ENCODE measurements around the gene LPP.

LPP gene

DNA sequence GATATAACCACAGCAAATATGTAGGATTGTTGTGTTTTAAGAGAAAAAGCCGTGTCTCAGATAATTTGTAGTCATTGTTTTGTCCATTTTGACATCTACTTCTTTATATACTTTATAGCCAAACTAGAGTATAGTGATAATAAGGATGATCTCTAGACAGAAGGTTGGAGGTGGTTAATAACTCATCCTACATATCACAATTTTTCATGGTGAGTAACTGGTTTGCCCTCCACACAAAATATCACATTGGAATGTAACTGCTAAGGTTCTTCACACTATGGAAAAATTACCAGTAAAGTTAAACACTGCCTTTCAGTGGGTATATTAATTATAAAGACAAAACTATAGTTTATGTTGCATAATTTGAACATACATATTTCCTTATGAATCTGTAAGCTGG is 380.7 kb downstream of the LPP start:
- DNase-seq, result no peak

DNA sequence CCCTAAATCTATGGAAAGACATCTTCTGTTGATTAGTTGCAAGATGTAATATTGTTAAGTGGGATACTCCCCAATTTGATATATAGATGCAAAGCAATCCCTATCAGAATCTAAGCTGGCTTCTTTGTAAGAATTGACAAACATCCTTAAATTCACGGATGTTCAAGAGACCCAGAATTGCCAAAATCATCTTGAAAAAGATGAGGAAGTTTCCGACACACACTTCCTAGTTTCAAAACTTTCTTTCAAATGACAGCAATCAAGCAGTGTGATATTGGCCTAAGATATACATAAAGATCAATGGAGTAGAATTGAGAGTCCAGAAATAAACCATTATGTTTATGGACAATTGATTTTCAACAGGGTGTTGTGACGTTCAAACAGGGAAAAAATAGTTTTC is 383.6 kb downstream of the LPP start:
- no peak for DNase-seq

DNA sequence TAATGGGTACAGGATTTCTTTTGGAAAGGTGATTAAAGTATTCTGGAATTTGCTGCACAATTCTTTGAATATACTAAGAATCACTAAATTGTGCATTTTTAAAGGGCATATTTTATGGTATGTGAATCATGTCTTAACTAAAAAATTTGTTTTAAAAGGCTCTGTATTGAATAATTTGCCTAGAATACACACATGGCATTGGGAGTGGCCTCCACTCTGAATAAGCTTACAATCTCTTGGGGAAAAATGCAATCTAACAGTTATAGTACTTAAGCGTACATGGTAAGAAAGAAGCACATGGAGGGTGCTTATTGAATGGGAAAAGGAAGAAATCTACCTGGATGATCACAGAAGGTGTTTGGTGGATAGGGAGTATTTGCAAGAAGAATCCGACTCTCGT is 385.1 kb downstream of the LPP start:
- no peak for DNase-seq

DNA sequence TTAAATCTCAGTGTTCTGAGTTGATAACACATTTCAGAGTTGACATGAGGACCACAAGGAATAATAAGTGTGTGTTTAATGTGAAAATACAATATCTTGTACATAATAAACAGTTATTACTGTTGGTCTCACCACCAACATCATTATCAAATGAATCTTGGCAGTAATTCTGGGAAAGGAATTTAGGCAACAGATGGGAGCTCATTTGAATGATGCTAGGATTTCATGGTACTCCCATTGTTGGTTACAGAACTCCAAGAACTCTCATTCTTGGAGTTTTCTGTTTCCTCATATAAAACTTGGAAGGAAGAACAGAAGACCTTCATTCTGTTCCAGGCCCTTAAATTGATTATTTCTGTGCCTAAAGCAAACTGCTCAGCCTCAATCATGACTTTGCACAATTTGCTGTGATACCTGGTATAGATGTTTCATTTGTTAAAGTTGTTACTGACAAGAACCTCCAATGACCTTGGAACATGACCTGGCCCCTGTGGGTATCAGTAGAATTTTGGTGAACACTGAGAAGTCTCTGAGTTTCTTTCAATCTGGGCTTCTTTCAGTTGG is 385.8 kb downstream of the LPP start:
- no peak for DNase-seq

DNA sequence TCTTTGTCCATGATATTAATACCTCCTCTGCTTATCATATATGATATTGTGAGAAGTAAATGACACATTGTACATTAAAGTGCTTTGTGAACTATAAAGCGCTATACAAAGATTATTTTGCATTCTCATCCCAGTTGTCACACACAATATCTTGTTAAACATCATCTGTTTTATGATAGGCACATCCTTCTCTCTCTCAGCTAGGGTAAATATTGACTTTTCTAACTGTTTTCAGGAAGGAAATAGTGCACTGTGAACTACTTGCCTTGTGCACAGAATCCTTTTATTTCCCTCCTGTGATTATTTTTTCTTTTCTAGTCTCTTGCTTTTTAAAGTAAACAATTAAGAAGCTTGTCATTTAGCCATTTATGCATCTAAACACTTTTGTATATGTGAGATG is 388.2 kb downstream of the LPP start:
- DNase-seq, result peak; percentile 29 to 55

DNA sequence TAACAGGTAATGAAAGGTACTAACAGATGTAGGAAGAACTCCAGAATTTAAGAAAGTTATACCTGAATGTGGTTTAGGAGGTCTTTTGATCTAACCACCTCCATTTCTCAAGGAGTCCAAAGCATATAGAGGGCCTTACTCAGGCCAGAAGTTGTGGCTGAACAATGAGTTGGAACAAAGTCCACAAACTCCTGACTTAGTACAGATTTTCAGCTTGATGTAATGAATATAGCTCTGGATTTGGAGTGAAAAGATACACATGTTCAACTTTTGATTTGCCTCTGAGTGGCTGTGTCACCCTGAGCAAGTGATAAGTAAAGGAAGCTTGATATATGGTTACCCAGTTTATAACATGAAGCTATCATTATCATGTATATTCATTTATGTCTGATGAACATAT is 390.1 kb downstream of the LPP start:
- DNase-seq, result no peak

DNA sequence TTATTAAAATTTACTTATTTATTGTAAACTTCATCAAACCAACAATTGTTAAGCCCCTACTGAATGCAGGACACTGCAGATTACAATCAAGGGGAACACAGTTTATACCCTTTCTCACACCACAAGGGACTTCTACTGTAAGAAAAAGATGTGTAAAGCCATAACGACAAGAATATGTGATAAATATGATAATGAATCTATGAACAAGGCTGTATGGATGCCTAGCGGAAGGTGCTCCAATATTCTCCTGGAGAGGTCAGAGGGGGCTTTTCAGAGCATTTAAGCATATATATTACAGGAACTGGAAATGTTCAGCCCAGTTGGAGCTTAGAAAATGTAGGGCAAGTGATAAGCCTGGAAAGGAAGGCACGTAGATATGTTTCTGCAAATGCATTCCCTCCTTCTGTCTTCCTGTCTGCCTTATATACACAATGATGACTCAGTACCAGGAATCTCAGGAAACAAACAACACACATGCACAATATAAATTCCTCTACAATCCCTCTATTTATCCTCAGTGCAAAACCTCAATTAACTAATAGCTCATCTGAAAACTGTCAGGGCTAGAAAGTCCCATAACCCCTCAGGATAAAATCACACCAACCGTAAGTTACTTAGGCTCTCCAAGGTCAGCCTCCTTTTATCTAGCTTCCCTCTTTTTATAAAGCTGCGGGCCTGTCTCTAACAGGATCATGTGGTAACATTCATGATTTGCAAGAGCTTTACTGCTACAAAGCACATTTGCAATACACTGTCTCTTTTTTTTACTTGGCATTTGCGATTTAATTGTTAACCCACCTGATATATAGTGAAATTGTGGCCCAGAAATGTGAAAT is 393.1 kb downstream of the LPP start:
- no peak for DNase-seq

DNA sequence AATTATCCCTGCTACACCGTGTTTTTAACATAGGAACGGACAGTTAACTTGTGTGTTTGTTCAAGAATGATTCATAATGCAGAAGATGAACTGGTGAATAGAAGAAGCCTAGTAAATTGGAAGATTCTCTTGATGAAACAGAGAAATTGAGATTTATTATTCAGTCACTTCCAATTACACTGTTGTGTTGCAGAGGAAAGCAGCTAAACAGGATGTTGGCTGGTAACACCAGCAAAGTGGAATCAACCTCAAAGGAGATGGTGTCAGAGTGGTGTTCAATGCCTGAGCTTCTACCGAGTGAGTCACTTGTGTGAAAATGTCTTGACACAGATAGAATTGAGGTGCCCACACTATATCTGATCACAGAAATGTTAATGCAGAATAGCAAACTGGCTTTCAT is 399.6 kb downstream of the LPP start:
- DNase-seq, result no peak

DNA sequence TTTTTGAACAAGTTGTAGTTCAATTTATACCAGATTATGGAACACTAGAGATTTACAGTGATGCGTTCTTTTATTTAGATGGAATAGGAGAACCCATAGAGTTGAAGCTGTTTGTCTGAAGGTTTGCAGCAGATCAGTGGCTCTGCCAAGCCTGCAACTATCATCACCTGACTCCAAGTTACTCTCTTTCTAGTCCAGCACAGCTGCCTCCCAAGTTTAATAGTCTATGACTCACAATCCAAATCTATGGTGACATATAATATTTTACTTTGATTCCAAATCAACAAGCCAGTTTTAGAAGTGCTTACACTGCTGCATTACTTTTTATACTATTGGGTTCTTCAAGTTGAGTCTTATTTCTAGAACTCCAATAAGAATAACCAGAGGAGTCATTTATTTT is 400.4 kb downstream of the LPP start:
- DNase-seq, result no peak

DNA sequence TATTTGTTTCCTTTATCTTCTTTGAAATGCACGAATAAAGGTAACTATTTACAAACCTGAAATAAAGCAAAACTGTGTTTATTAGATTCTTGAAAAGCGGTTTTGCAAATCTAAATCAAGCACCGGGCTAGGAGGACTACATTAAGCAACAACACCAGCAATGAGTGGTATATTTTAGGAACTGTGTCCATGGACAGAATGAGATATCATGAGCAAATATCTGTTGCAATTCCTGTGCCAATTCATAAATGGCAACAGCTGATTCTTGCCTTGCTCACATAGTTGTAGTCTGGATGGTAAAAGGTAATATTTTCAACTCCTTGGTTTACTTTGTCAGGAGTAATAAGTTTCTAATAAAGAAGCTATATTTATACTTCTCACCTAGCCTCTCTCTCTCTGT is 403.3 kb downstream of the LPP start:
- DNase-seq, result no peak

DNA sequence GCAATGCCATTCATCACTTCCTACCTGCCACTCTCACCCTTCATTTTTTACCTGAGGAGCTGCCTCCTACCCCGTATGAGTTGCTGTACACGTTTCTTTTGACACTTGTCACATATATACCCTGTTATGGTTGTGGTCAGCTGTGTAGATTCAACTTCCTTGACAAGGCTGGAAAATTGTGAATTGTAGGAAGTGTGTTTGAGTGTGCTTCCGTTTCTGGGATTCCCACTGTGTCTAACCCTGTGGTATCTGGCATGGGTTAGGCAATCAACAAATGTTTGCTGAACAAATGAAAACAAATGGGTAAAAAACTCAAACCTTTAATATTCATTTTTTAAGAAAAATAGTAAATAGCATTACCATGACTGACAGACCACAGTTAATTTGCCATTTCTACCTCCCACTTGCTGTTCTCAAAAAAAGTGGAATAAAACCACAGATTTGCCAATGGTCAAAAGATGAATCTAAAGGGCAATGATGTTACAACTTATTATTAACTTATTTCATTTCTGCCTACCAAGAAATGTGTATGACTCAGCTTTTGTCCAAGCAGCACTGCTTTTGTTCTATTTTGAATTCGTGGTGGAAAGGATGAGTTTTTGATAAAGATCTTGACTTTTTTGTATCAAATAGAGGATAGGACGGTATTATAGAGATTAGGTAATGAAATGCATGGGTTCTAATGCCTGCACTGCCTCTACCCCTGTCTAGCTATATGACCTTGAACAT is 404.6 kb downstream of the LPP start:
- no peak for DNase-seq

DNA sequence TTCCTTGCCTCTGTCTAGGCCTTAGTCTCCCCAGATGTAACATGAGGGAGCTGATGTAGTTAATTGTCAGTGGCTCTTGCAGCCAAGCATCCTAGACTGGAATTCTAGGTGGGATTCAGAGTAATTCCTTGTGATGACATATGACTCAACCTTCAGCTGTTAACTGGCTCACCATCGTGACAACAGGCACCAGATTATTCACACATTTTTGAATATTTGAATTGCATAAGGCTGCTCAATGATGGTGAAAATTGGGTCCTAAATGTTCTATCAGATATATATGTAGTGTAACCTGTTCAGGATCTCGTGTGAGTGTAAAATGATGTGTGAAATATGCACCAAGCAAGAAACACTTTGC is 405.1 kb downstream of the LPP start:
- DNase-seq, result no peak

DNA sequence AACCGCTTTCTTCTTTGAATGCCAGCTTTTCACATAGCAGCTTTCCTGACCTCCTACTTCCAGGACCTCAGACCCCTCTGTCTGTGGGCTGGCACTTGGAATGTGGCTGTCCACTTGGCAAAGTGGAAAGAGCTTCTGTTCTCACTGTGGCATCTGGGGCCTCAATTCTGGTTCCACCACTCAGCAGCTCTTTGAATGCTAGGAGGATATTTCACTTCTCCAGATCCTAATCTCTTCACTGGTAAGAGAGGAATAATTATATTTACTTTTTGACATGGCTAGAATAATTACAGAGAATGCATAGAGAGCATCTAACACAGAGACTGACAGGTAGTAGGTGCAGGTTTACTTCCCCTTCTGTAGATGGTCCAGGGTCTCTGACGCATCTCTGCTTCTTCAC is 405.9 kb downstream of the LPP start:
- DNase-seq, result no peak

DNA sequence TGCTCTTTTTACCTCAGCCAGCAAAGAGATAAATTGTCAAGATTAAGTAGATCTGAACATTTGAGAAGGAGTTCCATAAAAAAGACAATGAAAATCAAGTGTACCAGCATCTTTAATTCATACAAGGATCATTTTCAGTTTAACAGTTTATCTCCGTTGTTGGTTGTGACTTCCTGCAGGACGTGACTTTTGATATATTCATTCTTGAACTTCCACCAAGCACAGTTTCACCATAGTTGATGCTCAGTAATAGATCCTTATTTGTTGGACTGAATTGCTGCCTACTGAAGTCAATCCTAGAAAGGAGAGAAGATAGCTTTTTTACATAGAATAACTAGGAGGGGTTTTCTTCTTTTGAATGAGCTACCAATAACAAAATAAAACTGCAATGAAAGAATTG is 408.2 kb downstream of the LPP start:
- no peak for DNase-seq

DNA sequence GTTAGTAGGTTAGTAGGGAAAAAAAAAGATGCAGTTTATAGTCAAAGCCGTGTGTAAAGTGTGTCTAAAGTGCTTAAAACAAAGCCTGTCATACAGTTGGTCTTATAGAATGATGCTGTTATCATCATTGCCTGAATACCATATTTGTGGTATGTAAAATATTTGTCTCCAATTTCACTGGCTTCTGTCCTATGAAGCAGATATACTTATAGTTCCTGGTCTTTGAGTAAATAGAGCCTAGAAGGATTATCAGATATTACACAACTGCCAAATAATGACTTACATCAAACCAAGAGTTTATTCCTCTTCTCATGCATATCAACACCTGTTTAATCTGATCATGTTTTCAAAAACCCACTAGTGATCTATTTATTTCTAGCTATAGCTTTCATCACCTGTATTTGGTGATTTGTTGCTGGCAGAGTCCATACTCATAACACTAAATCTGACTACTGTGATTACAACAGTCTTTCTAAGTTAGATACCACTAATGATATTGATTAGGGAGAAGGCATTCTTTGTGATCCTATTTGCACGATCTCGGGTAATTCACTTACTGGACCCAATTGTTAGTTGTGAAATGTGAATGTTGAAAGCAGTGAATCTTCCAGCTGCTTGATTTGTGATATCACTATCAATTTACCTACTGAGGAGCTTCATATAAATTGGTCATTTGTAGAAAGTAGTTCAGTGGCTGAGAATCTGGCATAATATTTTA is 413.7 kb downstream of the LPP start:
- DNase-seq, result no peak

DNA sequence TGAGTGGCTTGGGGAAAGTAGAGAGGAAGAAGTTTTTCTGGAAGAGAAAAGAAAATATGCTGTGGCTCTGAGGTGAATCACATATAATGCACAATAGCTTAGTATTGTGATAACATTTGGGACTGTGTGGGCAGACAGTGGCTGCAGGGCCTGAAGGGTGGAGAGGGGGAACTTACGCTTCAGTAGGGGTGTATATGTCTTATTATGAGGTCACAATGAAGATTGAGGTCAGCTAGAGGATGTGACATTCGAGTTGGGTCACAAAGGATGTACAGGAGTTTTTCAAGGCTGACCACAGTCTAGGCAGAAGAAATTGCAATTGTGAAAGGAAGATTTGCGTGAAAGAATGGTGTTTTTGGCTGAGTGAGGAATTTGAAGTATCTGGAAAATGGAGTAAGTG is 414.8 kb downstream of the LPP start:
- no peak for DNase-seq

DNA sequence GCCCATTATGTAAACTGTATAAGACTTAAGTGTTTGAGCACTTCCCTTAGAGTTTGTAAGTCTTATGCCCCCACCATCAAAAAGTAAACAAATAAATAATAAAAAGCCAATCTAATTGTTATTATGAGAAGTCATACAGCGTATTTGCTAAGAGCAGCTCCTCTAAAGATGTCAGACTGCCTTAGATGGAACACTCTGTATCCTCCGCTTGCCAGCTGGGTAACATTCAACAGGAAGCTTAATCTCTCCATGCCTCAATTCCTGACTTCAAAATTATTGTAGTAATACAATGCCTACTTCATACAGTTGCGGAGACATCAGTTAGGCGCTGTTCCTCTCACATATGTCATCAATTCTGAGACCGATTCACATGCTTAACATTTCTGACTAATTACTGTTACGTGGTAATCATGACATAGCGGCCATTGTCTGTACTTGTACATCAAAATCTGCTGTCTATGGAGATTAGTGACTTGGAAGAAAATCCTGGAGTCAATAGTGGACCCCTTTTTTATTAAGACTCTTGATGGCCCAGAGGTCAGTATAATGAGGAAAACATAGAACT is 417.7 kb downstream of the LPP start:
- no peak for DNase-seq

DNA sequence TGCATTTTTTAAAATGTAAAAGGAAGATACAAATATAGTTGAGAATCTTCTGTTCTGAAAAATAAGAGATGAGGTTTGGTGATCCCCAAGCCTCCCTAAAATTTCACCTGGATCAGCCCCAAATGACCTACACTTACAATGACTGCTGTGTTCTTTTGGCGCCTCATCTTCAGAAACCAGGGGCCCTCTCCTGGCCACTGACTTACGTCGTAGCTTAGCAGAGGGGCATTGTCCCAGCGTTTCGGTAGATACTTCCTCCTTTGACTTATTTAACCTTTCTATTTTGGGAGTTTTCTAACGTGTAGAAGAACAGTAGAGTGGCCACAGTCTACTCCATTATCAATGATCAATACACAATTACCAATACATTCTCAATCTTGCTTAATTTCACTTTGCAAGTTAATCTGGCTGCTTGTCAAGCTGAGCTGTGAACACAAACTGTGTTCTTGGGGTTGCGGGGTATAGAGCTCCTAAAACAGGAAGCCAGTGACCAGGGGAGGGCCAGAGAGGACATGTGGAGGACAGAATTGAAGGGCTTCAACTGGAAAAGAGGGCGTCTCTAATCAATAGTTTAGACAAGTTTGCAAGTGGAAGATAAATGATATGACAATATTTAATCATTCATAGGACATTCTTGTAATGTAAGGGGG is 419.5 kb downstream of the LPP start:
- no peak for DNase-seq

DNA sequence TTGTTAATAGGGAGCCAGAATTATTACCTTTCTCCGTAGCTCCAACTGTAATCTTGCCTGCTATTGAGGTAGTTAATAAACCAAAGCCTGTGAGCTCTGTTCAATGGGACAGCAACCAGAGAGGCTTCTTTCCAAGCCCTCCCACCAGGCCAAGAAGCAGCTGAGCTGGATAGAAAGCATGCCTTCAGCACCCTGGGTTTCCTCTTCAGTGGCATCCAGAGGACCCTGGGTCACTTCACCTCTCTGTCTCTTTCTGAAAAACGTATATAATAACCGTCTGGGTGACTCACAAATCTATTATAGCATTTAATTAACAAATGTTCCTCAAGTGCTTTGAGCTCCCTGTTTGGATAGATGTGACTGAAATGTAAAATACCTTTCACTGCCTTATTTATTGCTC is 420.0 kb downstream of the LPP start:
- DNase-seq, result no peak

DNA sequence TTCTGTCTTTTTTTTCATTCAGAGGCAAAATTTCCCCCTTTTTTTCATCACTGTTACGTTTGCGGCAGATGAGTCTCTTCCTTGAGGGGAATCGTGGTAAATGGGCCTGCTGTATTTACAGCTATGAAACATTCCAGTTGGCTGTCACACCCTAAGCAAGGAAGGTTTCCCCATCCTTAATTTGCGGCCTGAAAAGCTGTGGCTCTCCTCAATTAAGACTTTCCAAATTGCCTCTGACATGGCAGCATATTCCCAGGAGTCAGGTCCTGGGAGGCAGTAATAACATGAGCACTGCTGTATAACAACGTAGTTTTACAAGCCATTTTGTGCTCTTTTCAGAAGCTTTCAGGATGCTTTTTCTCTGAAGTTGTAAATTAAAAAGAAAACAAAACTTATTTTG is 420.9 kb downstream of the LPP start:
- no peak for DNase-seq

DNA sequence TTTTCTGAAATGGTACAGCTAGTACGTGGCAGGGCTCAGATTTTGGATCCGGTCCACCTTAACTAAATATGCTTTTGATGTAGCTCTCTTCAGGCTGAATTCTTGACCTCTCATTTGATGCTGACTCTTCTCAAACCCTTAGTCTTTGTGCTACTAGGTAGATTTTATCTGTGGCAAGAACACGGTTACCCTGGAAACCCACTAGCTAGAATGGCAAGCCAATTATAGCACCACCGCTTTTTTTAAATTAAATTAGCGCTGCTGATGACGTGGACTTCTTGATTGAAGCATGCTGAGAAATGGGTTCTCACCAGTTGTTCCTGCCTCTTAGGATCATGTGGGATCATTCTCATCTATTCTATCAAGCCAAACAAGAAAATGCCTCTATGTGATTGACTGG is 421.5 kb downstream of the LPP start:
- DNase-seq, result no peak

DNA sequence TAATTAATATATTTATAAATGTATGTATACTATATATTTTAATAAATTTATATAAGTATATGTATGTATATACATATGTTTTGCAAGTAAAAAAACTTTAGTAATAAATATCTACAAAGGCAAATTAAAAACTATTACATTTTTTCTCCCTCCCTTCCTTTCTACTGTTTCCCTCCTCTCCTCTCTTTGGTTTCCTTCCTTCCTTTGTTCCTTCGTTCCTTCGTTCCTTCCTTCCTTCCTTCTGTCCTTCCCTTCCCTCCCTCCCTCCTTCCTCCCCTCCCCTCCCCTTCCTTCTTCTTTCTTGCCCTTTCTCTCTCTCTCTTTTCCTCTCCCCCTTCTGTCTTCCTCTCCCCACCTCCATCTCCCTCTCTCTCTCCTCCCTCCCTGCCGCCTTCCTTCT is 423.6 kb downstream of the LPP start:
- DNase-seq, result no peak

All from NCI-H2081 (cell line).